ENCODE results near the gene PCAT7. TPM values are rescaled to one million over a fixed set of nuclear protein-coding genes. Genes with fewer than 3 reads are reported as not detected.
"Not testable (repeated sequence)": the region's sequence is repeated elsewhere in the genome, so short reads cannot be mapped to it uniquely, and the experiment has no call there.

Gene PCAT7
- total RNA-seq, 2 experiments from 2014 or later, result not detected

- peaks cover 9% of the 10 kb centered on the region for H3K27me3 Mint-ChIP-seq
- ChIA-PET POLR2A (no interaction called here), CTCF (interaction anchor here (2.0 kb wide), 1 partner anchor 13 kb away, joined by 4 read pairs; no protein-coding TSS in a partner anchor)
- H3K27ac Mint-ChIP-seq, result no peak overlapping the region
- H3K9me3 Mint-ChIP-seq, result no peaks in the 10 kb centered on the region
- no peak for DNase-seq
- H3K4me3 Mint-ChIP-seq, result no peak overlapping the region
- H3K4me1 Mint-ChIP-seq, result no peaks in the 10 kb centered on the region
- no peaks in the 10 kb centered on the region for H3K36me3 Mint-ChIP-seq (ENCODE audit: low read depth)
Measured at GRCh38 chr9:94568972-94569712, 14.3 kb downstream of the PCAT7 start.

DNA sequence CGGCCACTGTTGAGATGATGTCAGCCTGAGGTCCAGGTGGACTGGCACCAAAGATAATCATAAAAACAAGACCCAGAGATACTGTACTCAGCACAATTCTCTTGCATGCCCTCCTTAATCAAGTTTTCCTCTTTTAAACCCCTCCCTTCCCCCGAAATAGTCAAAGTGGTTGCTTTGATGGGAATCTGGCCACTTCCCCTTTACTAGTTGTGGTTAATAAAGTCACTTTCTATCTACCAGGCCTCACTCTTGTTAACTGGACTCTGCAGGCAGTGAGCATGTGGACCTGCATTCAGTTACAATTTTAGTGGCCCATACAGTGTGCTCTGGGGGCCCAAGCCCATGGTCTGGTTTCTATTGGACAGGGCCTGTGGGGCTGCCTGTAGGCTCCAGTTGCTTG lies 21.2 kb downstream of the PCAT7 start:
- ChIA-PET POLR2A (no interaction called here), CTCF (interaction anchor here (1.3 kb wide), 1 partner anchor 17 kb away, joined by 3 read pairs; no protein-coding TSS in a partner anchor)
- no peak overlapping the region for H3K27ac Mint-ChIP-seq
- no peak for DNase-seq
- H3K4me3 Mint-ChIP-seq, result no peak overlapping the region
- no peaks in the 10 kb centered on the region for H3K36me3 Mint-ChIP-seq (ENCODE audit: low read depth)
- no peaks in the 10 kb centered on the region for H3K9me3 Mint-ChIP-seq
- H3K4me1 Mint-ChIP-seq, result peaks cover 4% of the 10 kb centered on the region
- H3K27me3 Mint-ChIP-seq, result peaks cover 17% of the 10 kb centered on the region

GRCh38 chr9:94577036-94577435 lies 22.2 kb downstream of the PCAT7 start:
- H3K27me3 Mint-ChIP-seq, result peaks cover 17% of the 10 kb centered on the region
- H3K4me3 Mint-ChIP-seq, result no peak overlapping the region
- H3K36me3 Mint-ChIP-seq (ENCODE audit: low read depth), result no peaks in the 10 kb centered on the region
- no peaks in the 10 kb centered on the region for H3K9me3 Mint-ChIP-seq
- CTCF ChIA-PET, result no interaction called here
- H3K27ac Mint-ChIP-seq, result no peak overlapping the region
- DNase-seq, result no peak
- peaks cover 4% of the 10 kb centered on the region for H3K4me1 Mint-ChIP-seq
- POLR2A ChIA-PET, result no interaction called here

DNA sequence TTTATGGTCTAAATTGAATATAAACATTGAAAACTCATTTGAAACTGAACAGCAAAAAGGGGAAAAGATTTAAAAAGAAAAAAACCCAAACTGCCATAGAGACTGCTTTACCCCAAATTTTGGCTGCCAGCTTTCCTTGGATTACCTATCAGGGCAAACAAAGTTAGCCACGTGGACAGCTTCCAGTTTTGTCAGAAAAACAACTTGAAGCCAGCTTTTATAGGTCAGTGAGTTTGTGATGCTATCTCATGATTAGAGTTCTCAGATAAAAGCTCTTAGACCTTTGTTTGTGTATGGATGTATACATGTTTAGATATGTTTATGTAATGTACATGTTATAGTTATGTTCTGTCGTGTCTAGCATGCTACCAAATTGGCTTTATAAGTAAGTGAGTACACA lies 22.7 kb downstream of the PCAT7 start:
- H3K27ac Mint-ChIP-seq, result no peak overlapping the region

GRCh38 chr9:94581728-94582127 lies 26.8 kb downstream of the PCAT7 start:
- no peak overlapping the region for H3K4me3 Mint-ChIP-seq
- peaks cover 24% of the 10 kb centered on the region for H3K4me1 Mint-ChIP-seq
- no peaks in the 10 kb centered on the region for H3K9me3 Mint-ChIP-seq
- H3K27me3 Mint-ChIP-seq, result peaks cover 2% of the 10 kb centered on the region
- no peaks in the 10 kb centered on the region for H3K36me3 Mint-ChIP-seq (ENCODE audit: low read depth)
- no peak overlapping the region for H3K27ac Mint-ChIP-seq
- POLR2A ChIA-PET, result no interaction called here
- CTCF ChIA-PET, result interaction anchor here (0.7 to 1.4 kb wide), 2 partner anchors 12 to 233 kb away, joined by 3 to 4 read pairs; no protein-coding TSS in a partner anchor
- DNase-seq, result no peak

More for the DNA sequence above, 22.7 kb downstream of the PCAT7 start:
- H3K27me3 Mint-ChIP-seq, result peaks cover 13% of the 10 kb centered on the region
- no peak overlapping the region for H3K4me3 Mint-ChIP-seq
- DNase-seq, result no peak
- no peaks in the 10 kb centered on the region for H3K36me3 Mint-ChIP-seq (ENCODE audit: low read depth)
- H3K9me3 Mint-ChIP-seq, result no peaks in the 10 kb centered on the region
- peaks cover 4% of the 10 kb centered on the region for H3K4me1 Mint-ChIP-seq
- POLR2A ChIA-PET, result no interaction called here
- CTCF ChIA-PET, result no interaction called here

DNA sequence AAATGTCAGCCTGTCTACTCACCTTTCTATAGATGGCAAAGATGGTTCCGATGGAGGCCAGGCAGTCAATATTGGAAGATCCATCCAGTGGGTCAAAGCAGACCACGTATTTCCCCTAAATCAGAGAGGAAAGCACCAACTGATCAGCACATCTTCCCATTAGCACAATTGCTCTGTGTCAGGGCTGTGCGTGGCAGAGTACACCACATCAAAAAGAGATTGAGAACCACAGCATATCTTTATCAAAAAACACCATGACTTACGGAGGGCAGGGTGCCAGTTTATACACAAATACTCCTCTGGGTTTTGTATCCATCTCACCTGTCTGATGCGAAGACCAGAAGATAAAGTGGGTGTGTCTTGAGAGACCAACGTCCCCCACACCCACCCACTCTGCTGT lies 29.7 kb downstream of the PCAT7 start:
- peaks cover 2% of the 10 kb centered on the region for H3K27me3 Mint-ChIP-seq
- H3K36me3 Mint-ChIP-seq (ENCODE audit: low read depth), result no peaks in the 10 kb centered on the region
- CTCF ChIA-PET, result interaction anchor here (1.0 kb wide), 1 partner anchor 30 kb away, joined by 4 read pairs; the partner anchor contains the start of gene PCAT7
- POLR2A ChIA-PET, result no interaction called here
- peaks cover 23% of the 10 kb centered on the region for H3K4me1 Mint-ChIP-seq
- H3K9me3 Mint-ChIP-seq, result no peaks in the 10 kb centered on the region
- H3K4me3 Mint-ChIP-seq, result no peak overlapping the region
- H3K27ac Mint-ChIP-seq, result no peak overlapping the region
- DNase-seq, result peak; percentile 12

DNA sequence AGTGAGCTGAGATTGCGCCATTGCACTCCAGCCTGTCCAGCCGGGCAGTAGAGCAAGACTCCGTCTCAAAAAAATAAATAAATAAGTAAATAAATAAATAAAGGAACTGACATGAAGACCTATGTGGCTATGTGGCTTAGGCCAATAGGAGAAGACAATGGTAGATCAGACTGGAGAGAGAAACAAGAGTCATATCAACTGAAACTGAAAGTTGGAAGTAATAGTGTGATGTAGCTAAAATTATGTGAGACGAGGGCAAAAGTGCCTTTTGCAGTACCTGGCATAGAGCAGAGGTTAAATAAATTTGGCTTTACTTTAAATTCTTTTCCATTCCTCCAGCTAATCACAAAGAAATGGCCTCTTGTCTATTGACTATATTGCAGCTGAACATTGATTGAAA lies 31.4 kb downstream of the PCAT7 start:
- Mint-ChIP-seq H3K4me1 (peaks cover 23% of the 10 kb centered on the region), H3K27ac (no peak overlapping the region), H3K4me3 (no peak overlapping the region), H3K27me3 (no peaks in the 10 kb centered on the region), H3K36me3 (ENCODE audit: low read depth) (no peaks in the 10 kb centered on the region), H3K9me3 (no peaks in the 10 kb centered on the region)
- ChIA-PET CTCF (interaction anchor here (0.6 to 0.7 kb wide), 3 partner anchors 35 to 136 kb away, joined by 3 to 7 read pairs (median 5); no protein-coding TSS in a partner anchor), POLR2A (no interaction called here)
- no peak for DNase-seq

DNA sequence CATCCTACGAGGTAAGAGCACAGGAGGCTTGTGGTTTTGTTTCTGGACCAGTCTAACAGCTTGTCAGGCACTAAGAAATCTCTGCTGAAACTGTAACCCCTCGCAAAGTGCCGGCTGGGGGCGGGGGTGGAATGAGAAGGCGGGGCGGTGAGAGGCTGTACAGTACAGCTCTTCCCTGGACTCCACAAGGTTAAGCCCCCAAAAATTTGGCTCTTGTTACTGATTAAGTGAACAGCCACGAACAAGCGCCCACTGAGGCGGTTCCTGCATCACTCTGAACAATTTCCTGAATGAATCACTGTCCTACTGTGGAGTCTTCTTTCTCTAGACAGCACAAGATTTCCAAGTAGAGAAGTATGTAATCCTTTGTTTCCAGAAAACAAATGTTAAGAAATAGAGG lies 31.9 kb downstream of the PCAT7 start:
- ChIA-PET CTCF (interaction anchor here (0.6 kb wide), 1 partner anchor 137 kb away, joined by 5 read pairs; no protein-coding TSS in a partner anchor), POLR2A (no interaction called here)
- no peak for DNase-seq
- Mint-ChIP-seq H3K27ac (no peak overlapping the region), H3K36me3 (ENCODE audit: low read depth) (no peaks in the 10 kb centered on the region), H3K4me3 (no peak overlapping the region), H3K4me1 (peaks cover 23% of the 10 kb centered on the region), H3K9me3 (no peaks in the 10 kb centered on the region), H3K27me3 (no peaks in the 10 kb centered on the region)

DNA sequence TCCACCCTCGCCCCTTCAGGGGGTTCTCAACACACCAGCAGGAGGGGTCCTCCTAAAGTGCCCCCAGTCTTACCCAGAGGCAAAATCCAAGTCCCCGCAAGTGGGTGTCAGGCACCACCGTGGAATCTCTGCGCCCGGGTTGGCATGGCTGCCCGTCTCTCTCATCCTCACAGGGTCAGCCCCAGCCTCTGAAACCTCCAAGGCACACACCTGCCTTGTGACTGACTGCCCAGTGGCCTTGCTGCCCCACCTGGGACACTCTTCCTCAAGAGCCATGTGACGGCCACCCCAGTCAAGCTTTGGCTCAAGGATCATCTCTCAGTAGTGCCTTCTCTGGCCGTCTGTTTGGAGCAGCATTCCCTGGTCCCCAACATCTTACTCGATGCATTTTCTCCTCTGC lies 33.8 kb downstream of the PCAT7 start:
- DNase-seq, result no peak
- Mint-ChIP-seq H3K27ac (no peak overlapping the region), H3K36me3 (ENCODE audit: low read depth) (no peaks in the 10 kb centered on the region), H3K4me3 (no peak overlapping the region), H3K27me3 (peaks cover 3% of the 10 kb centered on the region), H3K9me3 (no peaks in the 10 kb centered on the region), H3K4me1 (peaks cover 23% of the 10 kb centered on the region)
- CTCF ChIA-PET, result no interaction called here
- POLR2A ChIA-PET, result no interaction called here

- DNase-seq; H3K4me3 Mint-ChIP-seq; H3K27me3 Mint-ChIP-seq; H3K36me3 Mint-ChIP-seq (ENCODE audit: low read depth); CTCF ChIA-PET; H3K4me1 Mint-ChIP-seq; H3K9me3 Mint-ChIP-seq; POLR2A ChIA-PET; H3K27ac Mint-ChIP-seq: not testable (repeated sequence)
Measured at GRCh38 chr9:94591046-94591545, 36.2 kb downstream of the PCAT7 start.

- Mint-ChIP-seq H3K4me1 (peaks cover under 1% of the 10 kb centered on the region), H3K4me3 (no peak overlapping the region), H3K9me3 (no peaks in the 10 kb centered on the region), H3K36me3 (ENCODE audit: low read depth) (no peaks in the 10 kb centered on the region), H3K27ac (no peak overlapping the region), H3K27me3 (peaks cover 8% of the 10 kb centered on the region)
- no peak for DNase-seq
- CTCF ChIA-PET, result interaction anchor here (1.4 kb wide), 1 partner anchor 16 kb away, joined by 3 read pairs; no protein-coding TSS in a partner anchor
- POLR2A ChIA-PET, result no interaction called here
Measured at GRCh38 chr9:94591876-94592275, 37.0 kb downstream of the PCAT7 start.

- POLR2A ChIA-PET; H3K36me3 Mint-ChIP-seq (ENCODE audit: low read depth); H3K4me3 Mint-ChIP-seq; H3K27me3 Mint-ChIP-seq; DNase-seq; H3K9me3 Mint-ChIP-seq; H3K4me1 Mint-ChIP-seq; H3K27ac Mint-ChIP-seq: not testable (repeated sequence)
- CTCF ChIA-PET, result interaction anchor here (1.4 kb wide), 1 partner anchor 17 kb away, joined by 3 read pairs; no protein-coding TSS in a partner anchor
Measured at GRCh38 chr9:94592683-94593082, 37.8 kb downstream of the PCAT7 start.

DNA sequence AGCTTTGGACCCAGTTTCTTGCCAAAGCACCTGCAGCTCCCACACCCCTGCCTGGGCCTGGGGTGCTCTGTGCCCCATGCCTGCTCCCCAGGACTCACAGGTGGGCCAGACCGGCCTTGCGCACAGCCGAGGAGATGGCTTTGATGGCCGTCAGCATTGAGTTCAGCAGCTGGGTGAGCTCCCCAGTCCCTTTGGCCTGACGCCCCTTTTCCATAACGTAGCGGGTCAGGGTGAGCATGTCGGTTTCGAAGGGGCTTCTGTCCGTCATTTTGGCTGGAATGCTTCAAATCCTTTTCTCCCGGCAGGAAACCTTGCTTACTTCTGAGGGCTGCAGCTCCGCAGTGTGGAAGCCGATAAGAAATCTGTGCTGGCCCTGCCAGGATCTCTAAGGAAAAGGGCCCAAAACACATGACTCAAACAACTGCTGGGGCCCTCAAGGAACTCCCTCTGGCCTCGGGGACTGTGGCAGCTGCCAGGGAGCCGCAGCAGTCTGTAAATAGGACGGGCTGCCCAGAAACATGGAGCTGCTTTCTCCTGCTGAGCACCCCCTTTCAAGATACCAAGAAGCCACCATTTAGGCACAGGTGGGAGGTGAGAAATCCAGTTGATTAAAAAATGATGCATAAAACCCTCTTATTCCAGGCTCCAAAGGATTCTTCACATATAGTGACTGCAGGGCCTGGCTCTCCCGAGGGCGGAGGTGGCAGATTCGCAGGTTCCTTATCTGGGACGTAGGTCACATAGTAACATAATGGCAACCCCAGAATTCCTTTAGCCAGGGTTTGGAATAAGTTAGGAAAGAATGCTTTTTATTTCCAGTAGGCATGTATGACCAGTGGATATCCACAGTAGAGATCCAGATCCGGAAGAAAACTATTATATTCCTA lies 38.8 kb downstream of the PCAT7 start, which contains the start of gene FBP2:
Gene FBP2 (minus strand): TSS at position 366 of the 887 bp plus-strand sequence. CDS start 98 bp downstream, at position 268.
- Mint-ChIP-seq H3K4me3 (no peak within 1 kb of the TSS), H3K27ac (no peak within 1 kb of the TSS), H3K36me3 (ENCODE audit: low read depth) (no peaks in the 10 kb centered on the region)

More for the DNA sequence above, 38.8 kb downstream of the PCAT7 start, which contains the start of gene FBP2:
- Mint-ChIP-seq H3K9me3 (no peaks in the 10 kb centered on the region), H3K4me1 (no peaks in the 10 kb centered on the region), H3K27me3 (peaks cover 8% of the 10 kb centered on the region)
- POLR2A ChIA-PET, result no interaction called here
- CTCF ChIA-PET, result interaction anchor here (1.4 kb wide), 1 partner anchor 18 kb away, joined by 3 read pairs; no protein-coding TSS in a partner anchor
- DNase-seq, result no peak
